Measurements from ENCODE around the gene SRGAP1.

The SRGAP1 gene

GRCh38 chr12:63949902-63950301 is 105.4 kb downstream of the SRGAP1 start:
- Histone ChIP-seq H3K9me3 (ENCODE audit: control insufficient read depth, insufficient read depth, low read depth, low read length) (no peaks in the 10 kb centered on the region), H3K36me3 (ENCODE audit: control insufficient read depth in 2 of 2, insufficient read depth in 1 of 2, low read length in 2 of 2) (no peaks in the 10 kb centered on the region), H3K4me3 (ENCODE audit: low read depth, low read length) (no peak overlapping the region), H3K27ac (ENCODE audit: extremely low read depth, low read depth, low read length) (no peak overlapping the region), H3K4me1 (ENCODE audit: control insufficient read depth, insufficient read depth, low read length) (0 out of 2 replicates have a peak, but pooled peaks cover 2% of the 10 kb centered on the region)
- ChIA-PET POLR2A (no interaction called here), CTCF (interaction anchor here (0.7 kb wide), 1 partner anchor 9 kb away, joined by 3 read pairs; no protein-coding TSS in a partner anchor)
- TF ChIP-seq ZNF324 (tag by site-specific recombination; IDR thresholded peaks at IDR 0.05) (no peak), ZNF223 (tag by site-specific recombination; IDR thresholded peaks at IDR 0.05) (no peak), ZFP41 (tag by site-specific recombination; IDR thresholded peaks at IDR 0.05; ENCODE audit: borderline replicate concordance) (no peak), ZBTB17 (tag by site-specific recombination; IDR thresholded peaks at IDR 0.05) (no peak), ZNF473 (tag by site-specific recombination; IDR thresholded peaks at IDR 0.05) (no peak), ZNF518A (tag by site-specific recombination; conservative IDR thresholded peaks at IDR 0.05; ENCODE audit: low read depth) (no peak), GLI2 (tag by site-specific recombination; IDR thresholded peaks at IDR 0.05; ENCODE audit: borderline replicate concordance, low read depth) (no peak), ZNF560 (tag by site-specific recombination; IDR thresholded peaks at IDR 0.05; ENCODE audit: borderline replicate concordance) (no peak), ZBTB1 (tag by site-specific recombination; IDR thresholded peaks at IDR 0.05) (no peak), ZNF792 (tag by site-specific recombination; IDR thresholded peaks at IDR 0.05) (no peak), ZNF138 (tag by site-specific recombination; IDR thresholded peaks at IDR 0.05; ENCODE audit: borderline replicate concordance) (no peak), ZNF629 (tag by site-specific recombination; IDR thresholded peaks at IDR 0.05) (no peak), ZSCAN4 (tag by site-specific recombination; IDR thresholded peaks at IDR 0.05) (no peak), ZNF791 (tag by site-specific recombination; IDR thresholded peaks at IDR 0.05) (no peak), INSM2 (tag by site-specific recombination; IDR thresholded peaks at IDR 0.05) (no peak), ZNF610 (tag by site-specific recombination; IDR thresholded peaks at IDR 0.05; ENCODE audit: borderline replicate concordance) (no peak), ZNF157 (tag by site-specific recombination; IDR thresholded peaks at IDR 0.05) (no peak), KLF1 (tag by site-specific recombination; IDR thresholded peaks at IDR 0.05) (no peak)
- TF ChIP-seq, protein P1, sequence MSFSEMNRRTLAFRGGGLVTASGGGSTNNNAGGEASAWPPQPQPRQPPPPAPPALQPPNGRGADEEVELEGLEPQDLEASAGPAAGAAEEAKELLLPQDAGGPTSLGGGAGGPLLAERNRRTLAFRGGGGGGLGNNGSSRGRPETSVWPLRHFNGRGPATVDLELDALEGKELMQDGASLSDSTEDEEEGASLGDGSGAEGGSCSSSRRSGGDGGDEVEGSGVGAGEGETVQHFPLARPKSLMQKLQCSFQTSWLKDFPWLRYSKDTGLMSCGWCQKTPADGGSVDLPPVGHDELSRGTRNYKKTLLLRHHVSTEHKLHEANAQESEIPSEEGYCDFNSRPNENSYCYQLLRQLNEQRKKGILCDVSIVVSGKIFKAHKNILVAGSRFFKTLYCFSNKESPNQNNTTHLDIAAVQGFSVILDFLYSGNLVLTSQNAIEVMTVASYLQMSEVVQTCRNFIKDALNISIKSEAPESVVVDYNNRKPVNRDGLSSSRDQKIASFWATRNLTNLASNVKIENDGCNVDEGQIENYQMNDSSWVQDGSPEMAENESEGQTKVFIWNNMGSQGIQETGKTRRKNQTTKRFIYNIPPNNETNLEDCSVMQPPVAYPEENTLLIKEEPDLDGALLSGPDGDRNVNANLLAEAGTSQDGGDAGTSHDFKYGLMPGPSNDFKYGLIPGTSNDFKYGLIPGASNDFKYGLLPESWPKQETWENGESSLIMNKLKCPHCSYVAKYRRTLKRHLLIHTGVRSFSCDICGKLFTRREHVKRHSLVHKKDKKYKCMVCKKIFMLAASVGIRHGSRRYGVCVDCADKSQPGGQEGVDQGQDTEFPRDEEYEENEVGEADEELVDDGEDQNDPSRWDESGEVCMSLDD (tag by site-specific recombination; IDR thresholded peaks at IDR 0.05): no peak
